Panc1 (cell line): Measurements from ENCODE around the gene KDM4B.

Source experiments
- CTCF ChIP-seq: fragments of 450-650 bp; IDR thresholded peaks from 2 replicates; pipeline ENCODE4 v1.5.1; 2017; ENCODE audit warnings: mild to moderate bottlenecking
- POLR2AphosphoS5 ChIP-seq: IDR thresholded peaks from 2 replicates; pipeline ENCODE4 v1.6.1; 2012; ENCODE audit warnings: mild to moderate bottlenecking, low read depth, low read length, moderate library complexity
- SIN3A ChIP-seq: IDR thresholded peaks from 2 replicates; pipeline ENCODE4 v1.6.1; 2012; ENCODE audit warnings: low read depth, mild to moderate bottlenecking, low read length, moderate library complexity, borderline replicate concordance; ENCODE audit not compliant: insufficient read depth

GRCh38 chr19:5153601-5154128 lies 184.8 kb downstream of the KDM4B start:
- TF ChIP-seq CTCF (no peak), POLR2AphosphoS5 (no peak), SIN3A (no peak)
